GM20000 (cell line): Measurements from ENCODE around the gene NEK2.

ENCODE experiments used
- DNase-seq: peaks from one replicate; pipeline ENCODE4 v3.0.0; 2012; ENCODE audit warnings: low spot score
- TF ChIP-seq, protein P1 (sequence below): IDR thresholded peaks from 2 replicates; pipeline ENCODE4 v1.5.1; 2012; ENCODE audit warnings: mild to moderate bottlenecking, control low read depth; ENCODE audit errors: extremely low read depth, missing control alignments

The NEK2 gene

DNA sequence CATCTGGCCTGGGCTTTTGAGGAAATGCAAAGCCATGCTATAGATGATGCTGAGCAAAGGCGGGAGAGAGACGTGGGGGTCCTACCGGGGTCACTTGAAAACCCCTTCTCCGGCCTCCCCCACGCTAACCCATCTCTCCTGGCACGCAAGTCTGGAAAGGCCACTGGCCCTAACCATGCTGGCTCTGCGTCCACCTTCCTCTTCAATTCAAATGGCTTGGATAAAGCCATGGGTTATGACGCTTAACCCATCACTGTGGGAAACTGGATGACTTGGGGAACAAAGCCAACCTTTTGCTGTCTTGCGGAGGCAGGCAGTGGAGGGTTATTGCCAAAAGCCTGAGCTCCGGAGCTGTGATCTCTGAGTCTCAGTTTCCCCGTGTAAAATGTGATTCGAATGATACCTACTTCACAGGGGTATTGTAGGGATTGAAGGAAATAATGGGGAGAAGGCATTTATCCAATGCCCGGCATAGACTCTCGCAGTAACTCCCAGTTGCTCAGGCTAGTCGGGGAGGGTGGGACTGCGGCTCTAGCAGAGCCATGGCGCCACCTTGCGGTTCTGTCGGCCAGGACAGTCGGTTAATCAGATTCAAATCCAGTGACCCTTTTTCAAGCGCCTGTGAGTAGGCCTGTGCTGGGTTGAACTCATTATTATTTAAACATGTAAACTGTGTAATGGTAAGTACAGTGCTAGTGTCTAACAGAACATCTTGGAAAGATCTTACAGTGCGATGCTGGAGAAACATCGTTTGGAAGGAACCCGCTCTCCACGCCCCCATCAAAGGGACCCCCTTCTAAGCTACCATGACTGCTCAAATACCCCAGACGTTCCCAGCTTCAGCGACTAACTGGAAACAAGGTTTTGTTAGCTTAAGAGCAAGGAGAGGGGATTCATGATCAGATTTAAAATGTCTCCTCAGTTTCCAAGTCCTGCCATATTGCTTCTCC is 20.3 kb downstream of the NEK2 start:
- peak; percentile 74 for DNase-seq
- TF ChIP-seq, protein P1, sequence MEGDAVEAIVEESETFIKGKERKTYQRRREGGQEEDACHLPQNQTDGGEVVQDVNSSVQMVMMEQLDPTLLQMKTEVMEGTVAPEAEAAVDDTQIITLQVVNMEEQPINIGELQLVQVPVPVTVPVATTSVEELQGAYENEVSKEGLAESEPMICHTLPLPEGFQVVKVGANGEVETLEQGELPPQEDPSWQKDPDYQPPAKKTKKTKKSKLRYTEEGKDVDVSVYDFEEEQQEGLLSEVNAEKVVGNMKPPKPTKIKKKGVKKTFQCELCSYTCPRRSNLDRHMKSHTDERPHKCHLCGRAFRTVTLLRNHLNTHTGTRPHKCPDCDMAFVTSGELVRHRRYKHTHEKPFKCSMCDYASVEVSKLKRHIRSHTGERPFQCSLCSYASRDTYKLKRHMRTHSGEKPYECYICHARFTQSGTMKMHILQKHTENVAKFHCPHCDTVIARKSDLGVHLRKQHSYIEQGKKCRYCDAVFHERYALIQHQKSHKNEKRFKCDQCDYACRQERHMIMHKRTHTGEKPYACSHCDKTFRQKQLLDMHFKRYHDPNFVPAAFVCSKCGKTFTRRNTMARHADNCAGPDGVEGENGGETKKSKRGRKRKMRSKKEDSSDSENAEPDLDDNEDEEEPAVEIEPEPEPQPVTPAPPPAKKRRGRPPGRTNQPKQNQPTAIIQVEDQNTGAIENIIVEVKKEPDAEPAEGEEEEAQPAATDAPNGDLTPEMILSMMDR: peak; percentile 81

DNA sequence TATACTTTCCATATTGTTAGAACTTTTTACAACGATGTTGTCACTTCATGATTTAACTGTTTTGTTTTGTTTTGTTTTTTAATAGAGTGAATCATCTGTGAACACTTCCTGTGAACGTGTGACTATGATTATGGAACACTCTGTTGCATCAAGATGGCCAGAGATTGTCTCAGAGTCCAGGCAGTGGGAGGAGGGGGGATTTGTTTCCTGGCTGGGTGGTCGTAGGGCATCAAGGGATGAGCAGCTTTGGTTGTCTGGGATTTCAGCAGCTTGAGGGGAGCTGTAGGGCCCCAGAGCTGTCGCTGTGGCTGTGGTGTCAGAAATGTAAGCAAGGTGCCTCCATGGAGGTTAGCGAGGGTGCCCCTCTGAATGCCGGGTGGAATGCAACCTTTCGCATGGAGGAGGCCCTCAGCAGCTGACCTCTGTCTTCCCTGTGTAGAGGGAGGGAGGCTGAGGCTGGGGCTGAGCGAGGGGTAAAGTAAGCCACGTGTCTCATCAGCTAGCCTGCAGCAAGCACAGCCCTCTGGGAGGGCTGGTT is 21.4 kb downstream of the NEK2 start:
- TF ChIP-seq, protein P1: no peak
- DNase-seq: no peak

DNA sequence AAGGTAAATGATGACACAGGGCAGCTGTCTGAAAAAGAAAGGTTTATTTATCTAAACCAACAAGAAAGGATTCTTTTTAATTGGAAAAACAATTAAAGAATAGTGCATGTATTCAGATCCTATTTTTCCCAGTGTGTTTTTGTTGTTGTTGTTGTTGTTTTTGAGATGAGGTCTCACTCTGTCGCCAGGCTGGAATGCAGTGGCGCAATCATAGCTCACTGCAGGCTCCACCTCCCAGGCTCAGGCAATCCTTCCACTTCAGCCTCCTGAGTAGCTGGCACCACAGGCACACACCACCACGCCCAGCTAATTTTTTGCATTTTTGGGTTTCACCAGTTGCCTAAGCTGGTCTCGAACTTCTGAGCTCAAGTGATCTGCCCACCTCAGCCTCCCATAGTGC is 22.1 kb downstream of the NEK2 start:
- TF ChIP-seq, protein P1: no peak
- no peak for DNase-seq

DNA sequence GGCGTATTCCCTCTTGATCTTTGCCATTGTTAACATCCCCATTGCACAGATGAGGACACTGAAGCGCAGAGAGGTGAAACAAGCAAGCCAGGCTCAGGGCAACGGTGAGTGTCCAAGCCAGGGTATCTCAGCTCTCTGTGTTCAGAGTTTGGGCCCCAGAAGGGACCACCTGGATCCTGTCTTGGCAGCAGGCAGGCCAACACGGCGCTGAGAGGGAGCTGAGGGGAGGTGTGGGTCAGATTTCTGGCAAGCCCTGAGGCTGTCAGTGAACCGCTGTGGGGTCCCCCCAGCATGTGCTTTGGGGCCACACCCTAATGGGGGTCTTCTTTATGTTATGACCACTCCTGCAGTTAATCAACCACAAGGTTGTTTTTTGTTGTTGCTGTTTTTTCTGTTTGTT is 23.1 kb downstream of the NEK2 start:
- no peak for DNase-seq
- TF ChIP-seq, protein P1: no peak

- TF ChIP-seq, protein P1: no peak
- no peak for DNase-seq
These were observed 24.5 kb downstream of the NEK2 start for GRCh38 chr1:211650904-211651303.

- peak; percentile 53 for DNase-seq
- TF ChIP-seq, protein P1: peak; percentile 55
These were observed 26.2 kb downstream of the NEK2 start for GRCh38 chr1:211648980-211649934.

DNA sequence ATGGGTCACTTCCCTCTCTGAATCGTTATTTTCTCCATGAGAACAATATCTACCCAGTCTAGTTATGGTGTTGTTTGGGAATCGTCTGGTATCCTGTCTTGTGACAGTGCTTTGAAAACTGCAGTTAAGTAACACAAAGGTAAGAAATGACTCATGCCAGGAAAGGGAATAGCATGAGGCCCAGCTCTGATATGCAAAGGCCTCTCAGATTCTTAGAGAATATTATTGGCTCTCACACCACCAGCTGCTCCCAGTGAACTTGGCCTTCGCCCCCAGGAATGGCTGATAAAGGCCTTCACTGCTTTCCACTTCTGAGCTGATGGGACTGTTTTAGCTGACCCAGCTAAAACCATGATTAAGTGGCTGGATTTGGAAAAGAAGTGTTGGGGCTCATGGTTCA is 27.1 kb downstream of the NEK2 start:
- no peak for DNase-seq
- TF ChIP-seq, protein P1: no peak
